NCI-H2029 (cell line): ENCODE measurements around the gene C1R.

Experiments used
- DNase-seq: peaks from one replicate; lab custom pipeline; 2025; lab: John Stamatoyannopoulos, UW

Gene C1R

GRCh38 chr12:7096979-7097378 lies 4.7 kb upstream of the C1R start:
- peak; percentile 39 for DNase-seq

GRCh38 chr12:7096006-7096932 lies 4.0 kb upstream of the C1R start:
- DNase-seq: no peak

DNA sequence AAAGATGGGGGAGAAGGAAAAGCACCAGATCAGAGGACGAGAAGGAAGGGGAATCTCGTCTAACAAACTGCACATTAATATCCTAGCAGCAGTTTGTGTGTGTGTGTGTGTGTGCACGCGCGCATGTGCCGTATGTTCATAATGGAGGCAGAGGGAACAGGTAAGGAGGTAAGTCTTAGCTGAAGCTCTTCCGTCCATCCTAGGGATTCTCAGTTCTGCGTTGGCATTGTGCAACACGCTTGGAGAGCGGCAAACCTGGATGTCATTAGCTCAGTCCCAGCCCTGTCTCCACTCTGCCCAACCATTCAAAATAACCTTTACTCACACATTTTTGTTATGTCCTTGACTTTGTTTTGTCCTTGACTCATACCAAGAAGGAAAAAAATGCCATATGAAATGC lies 1.6 kb upstream of the C1R start:
- no peak for DNase-seq

DNA sequence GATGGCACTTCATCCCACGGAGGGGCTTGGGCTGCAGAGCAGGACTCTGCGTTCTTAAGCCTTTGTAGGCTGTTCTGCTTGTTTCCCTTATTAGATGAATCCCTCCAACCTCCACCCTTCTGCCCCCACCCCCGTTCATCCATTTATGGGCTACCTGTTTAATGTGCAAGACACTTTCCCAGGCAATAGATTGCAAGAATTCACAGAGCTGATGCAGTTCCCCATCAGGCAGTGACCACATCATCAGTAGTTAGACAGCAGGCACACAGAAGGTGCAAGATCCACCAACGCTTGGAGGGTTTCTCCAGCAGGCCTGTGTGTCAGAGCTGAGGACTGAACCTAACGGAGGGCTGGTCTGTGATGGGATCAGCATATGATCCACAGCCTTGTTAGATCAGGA lies 1.2 kb upstream of the C1R start:
- DNase-seq: no peak

DNA sequence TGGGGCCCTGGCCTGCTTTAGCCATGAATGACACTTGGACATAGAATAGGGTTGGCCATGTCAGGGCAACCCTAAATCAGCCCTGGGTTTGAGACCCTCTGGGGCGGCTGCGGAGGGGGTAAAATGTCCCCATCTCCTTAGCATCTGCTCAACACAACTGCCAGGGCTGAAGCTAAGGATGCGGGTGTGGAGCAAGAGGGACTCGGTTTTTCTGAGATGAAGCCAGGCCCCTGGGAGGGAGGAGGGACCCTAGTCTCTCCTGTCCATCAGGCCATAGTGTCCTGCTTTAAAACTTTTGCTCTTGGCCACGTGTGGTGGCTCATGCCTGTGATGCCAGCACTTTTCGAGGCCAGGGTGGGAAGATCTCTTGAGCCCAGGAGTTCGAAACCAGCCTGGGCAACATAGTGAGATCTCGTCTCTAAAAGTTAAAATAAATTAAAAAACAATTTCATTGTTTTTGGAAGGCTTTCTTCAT lies 778 bp upstream of the C1R start:
- no peak for DNase-seq

- DNase-seq: no peak
Observed at GRCh38 chr12:7091660-7092228, 501 bp downstream of the C1R start.

DNA sequence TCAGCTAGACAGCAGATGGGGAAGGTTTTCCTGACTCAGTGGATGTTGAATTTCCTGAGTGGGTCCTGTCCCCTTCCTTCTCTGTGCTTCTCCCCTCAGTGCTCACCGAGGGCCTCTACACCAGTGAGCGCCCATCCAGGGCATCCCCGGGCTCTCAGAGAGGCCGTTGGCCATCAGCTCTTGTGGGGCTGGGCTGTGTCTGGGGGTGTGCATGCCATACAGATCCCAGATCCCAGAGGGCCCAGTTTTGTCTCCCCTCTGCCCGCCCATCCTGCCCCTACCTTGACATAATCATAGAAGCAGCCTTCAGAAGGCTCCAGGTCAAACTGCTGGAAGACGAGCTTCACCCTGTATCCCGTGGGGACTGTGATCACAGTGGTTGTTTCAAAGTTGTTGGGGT lies 1.1 kb downstream of the C1R start:
- no peak for DNase-seq

- DNase-seq: no peak
Observed at GRCh38 chr12:7090222-7090998, 1.8 kb downstream of the C1R start.

DNA sequence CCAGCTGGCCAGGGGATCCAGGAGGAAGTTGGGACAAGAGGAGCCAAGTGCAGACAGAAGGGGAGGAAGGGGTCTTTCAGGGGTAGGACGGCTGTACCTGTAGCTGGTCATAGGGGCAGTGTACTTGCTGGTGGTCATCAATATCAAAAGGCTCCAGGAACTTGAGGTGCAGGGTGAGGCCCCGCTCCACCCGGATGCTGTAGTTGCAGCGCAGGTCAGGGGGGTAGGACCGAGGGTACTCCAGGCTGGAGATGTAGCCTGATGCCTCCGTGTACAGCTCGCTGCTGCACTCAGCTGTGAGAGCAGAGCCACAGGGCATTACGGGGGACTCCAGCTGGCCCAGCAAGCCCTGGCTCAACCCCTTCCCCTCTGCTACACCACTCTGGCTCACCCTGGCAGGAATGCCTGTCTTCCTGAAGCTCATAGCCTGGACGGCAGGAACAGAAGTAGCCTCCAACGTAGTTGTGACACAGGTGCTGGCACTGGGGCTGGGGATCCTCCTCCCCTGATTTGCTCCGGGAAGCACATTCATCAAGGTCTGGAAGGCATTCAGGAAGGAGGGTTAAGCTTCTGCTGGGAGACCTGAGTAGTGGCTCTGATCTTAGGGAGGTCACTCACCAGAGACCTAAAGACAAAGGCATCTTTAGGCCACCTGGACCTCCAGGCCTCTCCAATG lies 2.9 kb downstream of the C1R start:
- no peak for DNase-seq

GRCh38 chr12:7083125-7083524 lies 9.1 kb downstream of the C1R start:
- DNase-seq: no peak

DNA sequence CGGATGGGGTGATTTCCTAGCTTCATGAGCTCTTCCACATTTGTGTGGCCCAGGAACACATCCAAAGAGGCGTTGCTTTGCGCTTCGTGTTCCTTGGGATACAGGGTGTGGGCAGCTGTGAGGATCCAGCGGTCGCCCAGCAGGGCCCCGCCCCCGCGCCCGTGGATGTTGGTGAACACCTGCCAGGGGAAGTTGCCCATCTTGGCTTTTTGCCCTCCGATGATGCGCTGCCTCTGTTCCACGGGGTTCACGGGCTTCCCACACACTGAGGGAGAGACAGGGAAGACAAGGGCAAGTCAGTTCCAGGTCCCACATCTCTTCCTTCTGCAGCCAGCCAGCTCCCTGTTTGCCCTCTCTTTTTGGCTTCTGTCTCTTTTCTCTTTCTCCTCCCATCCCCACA lies 11.2 kb downstream of the C1R start:
- no peak for DNase-seq

DNA sequence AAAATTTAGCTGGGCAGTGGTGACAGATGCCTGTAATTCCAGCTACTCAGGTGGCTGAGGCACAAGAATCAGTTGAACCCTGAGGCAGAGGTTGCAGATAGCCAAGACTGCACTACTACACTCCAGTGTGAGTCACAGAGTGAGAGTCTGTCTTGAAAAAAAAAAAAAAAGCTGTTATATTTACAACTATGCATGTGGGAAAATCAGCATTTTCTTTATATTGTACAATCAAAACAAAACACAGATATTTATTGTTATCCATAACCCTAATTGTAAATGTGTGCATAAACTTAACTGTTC lies 12.5 kb downstream of the C1R start:
- no peak for DNase-seq

DNA sequence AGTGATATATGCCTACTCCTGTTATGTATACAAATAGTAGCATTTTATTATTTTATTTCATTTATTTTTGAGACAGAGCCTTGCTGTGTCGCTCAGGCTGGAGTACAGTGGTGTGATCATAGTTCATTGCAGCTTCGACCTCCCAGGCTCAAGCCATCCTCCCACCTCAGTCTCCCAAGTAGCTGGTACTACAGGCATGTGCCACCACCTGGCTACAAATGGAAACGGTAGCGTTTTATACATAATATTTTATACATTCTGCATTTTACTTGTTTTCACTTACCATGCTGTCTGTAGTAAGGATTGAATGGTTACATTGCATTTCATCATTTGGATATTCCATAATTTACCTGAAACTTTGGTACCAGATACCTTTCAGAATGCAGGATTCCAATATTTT lies 14.1 kb downstream of the C1R start:
- DNase-seq: no peak

- DNase-seq: no peak
Observed at GRCh38 chr12:7076493-7076892, 15.8 kb downstream of the C1R start.

DNA sequence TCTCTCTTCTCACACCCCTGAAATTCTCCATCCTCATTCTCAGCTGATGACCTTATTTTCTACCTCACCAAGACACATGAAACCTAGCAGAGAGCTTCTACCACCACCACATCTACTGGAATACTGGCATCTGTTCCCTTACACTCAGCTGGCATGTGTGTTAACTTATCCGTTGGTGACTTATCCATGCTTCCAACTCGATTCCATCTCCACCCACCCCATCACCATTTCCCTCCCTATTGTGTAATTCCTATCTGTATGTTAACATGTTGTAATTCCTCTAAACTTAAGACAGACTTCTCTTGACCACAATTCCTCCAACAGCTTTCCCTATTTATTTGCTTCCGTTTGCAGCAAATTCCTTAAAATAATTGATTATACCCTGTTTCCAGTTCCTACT lies 16.3 kb downstream of the C1R start:
- no peak for DNase-seq

- no peak for DNase-seq
Observed at GRCh38 chr12:7075518-7075917, 16.7 kb downstream of the C1R start.

- DNase-seq: no peak
Observed at GRCh38 chr12:7073946-7074345, 18.3 kb downstream of the C1R start.

- no peak for DNase-seq
Observed at GRCh38 chr12:7072554-7072953, 19.7 kb downstream of the C1R start.

GRCh38 chr12:7072035-7072434 lies 20.2 kb downstream of the C1R start:
- no peak for DNase-seq

GRCh38 chr12:7069386-7069785 lies 22.9 kb downstream of the C1R start:
- DNase-seq: no peak

DNA sequence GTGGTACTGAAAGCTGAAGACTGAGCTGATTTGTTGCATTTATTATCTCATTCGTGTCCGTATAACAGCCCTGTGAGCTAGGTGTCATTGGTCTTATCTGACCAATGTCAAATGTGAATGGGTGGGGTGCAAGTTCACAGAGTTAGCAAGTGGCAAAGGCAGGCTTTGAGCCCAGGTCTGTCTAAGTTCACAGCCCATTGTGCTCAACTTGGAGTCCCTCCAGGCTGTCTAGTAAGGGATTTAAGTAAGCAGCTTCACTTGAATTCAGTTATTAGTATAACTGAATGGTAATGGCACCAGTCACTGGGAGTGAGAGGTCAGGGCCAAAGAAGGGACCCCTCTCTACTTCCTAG lies 23.3 kb downstream of the C1R start:
- DNase-seq: no peak

GRCh38 chr12:7068240-7068993 lies 23.8 kb downstream of the C1R start:
- DNase-seq: no peak
